Glutamatergic neuron (in vitro differentiated cells): ENCODE results near the gene ELMOD1. TPM values are rescaled to one million over a fixed set of nuclear protein-coding genes. Genes with fewer than 3 reads are reported as not detected.

Experiments
- DNase-seq: peaks from one replicate; pipeline ENCODE4 v3.0.0; 2022
- H3K27ac Mint-ChIP-seq: one replicate; pipeline ENCODE4 v1.8.0; 2020; ENCODE audit warnings: mild to moderate bottlenecking, mixed read lengths, inconsistent platforms; ENCODE audit not compliant: unreplicated experiment
- H3K27me3 Mint-ChIP-seq: one replicate; pipeline ENCODE4 v1.8.0; 2020; ENCODE audit warnings: mild to moderate bottlenecking, moderate library complexity, mixed read lengths, inconsistent platforms; ENCODE audit not compliant: unreplicated experiment
- H3K36me3 Mint-ChIP-seq: one replicate; pipeline ENCODE4 v1.8.0; 2020; ENCODE audit warnings: mild to moderate bottlenecking, mixed read lengths, inconsistent platforms; ENCODE audit not compliant: unreplicated experiment
- H3K4me1 Mint-ChIP-seq: one replicate; pipeline ENCODE4 v1.8.0; 2020; ENCODE audit warnings: mild to moderate bottlenecking, low read depth, mixed read lengths, inconsistent platforms; ENCODE audit not compliant: unreplicated experiment
- H3K4me3 Mint-ChIP-seq: one replicate; pipeline ENCODE4 v1.8.0; 2020; ENCODE audit warnings: mild to moderate bottlenecking, mixed read lengths, inconsistent platforms; ENCODE audit not compliant: unreplicated experiment
- H3K9me3 Mint-ChIP-seq: one replicate; pipeline ENCODE4 v1.8.0; 2020; ENCODE audit warnings: mild to moderate bottlenecking, moderate library complexity, mixed read lengths, inconsistent platforms; ENCODE audit not compliant: unreplicated experiment
- CTCF ChIP-seq: fragments of 200-600 bp; sonication (generic); IDR thresholded peaks from one replicate; pipeline ENCODE4 v1.5.0; 2021; ENCODE audit not compliant: partially characterized antibody, unreplicated experiment
- total RNA-seq: library from RNA; stranded (reverse); fragmentation: NEBNext Ultra II Directional; extraction: Animal tissue kit (Norgen Biotek cat#: 25700); gene quantifications from one replicate; pipeline ENCODE4 v1.2.1, GENCODE V29; 2021; ENCODE audit not compliant: unreplicated experiment

Gene ELMOD1
- total RNA-seq, 1 donor from 2014 or later: 0.81 TPM

DNA sequence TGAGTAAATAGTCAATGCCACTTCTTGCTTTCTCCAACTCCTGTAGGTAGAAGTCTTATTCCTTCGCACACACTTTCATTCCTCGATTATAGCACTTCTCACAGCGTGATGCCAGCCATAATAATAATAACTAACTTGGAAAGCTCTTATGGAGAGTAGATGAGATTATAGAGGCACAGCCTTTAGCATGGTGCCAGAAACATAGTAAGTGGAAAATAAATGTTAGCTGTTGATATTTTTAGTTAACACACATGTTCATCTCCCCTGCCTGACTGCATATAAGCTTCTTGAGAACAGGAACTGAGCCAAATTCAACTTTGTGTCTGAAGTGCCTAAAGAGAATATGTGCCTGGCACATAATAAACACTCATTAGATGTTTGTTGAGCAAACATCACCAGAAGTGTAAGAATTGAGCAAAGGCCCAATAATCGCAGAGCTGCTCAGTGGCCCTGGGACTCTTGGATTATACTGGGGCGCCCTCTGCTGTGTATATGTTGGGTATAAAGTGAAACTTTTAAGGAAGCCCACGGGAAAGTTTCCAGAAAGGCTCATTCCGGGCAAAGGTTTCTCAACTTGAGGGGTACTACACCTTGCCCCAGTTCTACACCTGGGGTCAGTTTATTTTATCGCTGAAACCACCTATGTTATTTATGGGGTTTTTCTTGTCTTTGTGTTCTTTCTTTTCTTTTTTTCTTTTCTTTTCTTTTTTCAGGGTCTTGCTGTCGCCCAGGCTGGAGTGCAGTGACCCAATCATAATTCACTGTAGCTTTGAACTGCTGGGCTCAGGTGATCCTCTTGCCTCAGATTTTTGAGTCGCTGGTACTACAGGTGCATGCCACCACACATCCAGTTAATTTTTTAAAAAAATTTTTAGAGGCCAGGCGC is 98.6 kb downstream of the ELMOD1 start:
- Mint-ChIP-seq H3K4me3 (no peak overlapping the region), H3K4me1 (no peaks in the 10 kb centered on the region), H3K36me3 (no peaks in the 10 kb centered on the region), H3K27ac (no peak overlapping the region), H3K9me3 (no peaks in the 10 kb centered on the region), H3K27me3 (no peaks in the 10 kb centered on the region)
- TF ChIP-seq CTCF: peak; percentile 22
- DNase-seq: peak; percentile 68

GRCh38 chr11:107691000-107691750 is 100.2 kb downstream of the ELMOD1 start:
- H3K9me3 Mint-ChIP-seq: no peaks in the 10 kb centered on the region

GRCh38 chr11:107695446-107695845 is 104.5 kb downstream of the ELMOD1 start:
- TF ChIP-seq CTCF: no peak
- no peaks in the 10 kb centered on the region for H3K36me3 Mint-ChIP-seq
- DNase-seq: no peak
- H3K27me3 Mint-ChIP-seq: no peaks in the 10 kb centered on the region
- no peaks in the 10 kb centered on the region for H3K4me1 Mint-ChIP-seq
- H3K9me3 Mint-ChIP-seq: no peaks in the 10 kb centered on the region
- no peak overlapping the region for H3K4me3 Mint-ChIP-seq
- H3K27ac Mint-ChIP-seq: no peak overlapping the region

More at GRCh38 chr11:107691000-107691750, 100.2 kb downstream of the ELMOD1 start:
- no peak overlapping the region for H3K27ac Mint-ChIP-seq
- TF ChIP-seq CTCF: no peak
- H3K4me3 Mint-ChIP-seq: no peak overlapping the region
- H3K27me3 Mint-ChIP-seq: no peaks in the 10 kb centered on the region
- no peaks in the 10 kb centered on the region for H3K36me3 Mint-ChIP-seq
- DNase-seq: no peak
- H3K4me1 Mint-ChIP-seq: no peaks in the 10 kb centered on the region

- Mint-ChIP-seq H3K27me3 (no peaks in the 10 kb centered on the region), H3K4me1 (no peaks in the 10 kb centered on the region), H3K36me3 (no peaks in the 10 kb centered on the region), H3K4me3 (no peak overlapping the region), H3K27ac (no peak overlapping the region), H3K9me3 (no peaks in the 10 kb centered on the region)
- no peak for TF ChIP-seq CTCF
- DNase-seq: no peak
Observed at GRCh38 chr11:107696140-107696539, 105.2 kb downstream of the ELMOD1 start.
